RWPE2 (cell line): Measurements from ENCODE around the gene ACOT12.
A peak's percentile ranks its signal among the peaks of the same experiment; 100 is the strongest.

ENCODE experiments used
- ATAC-seq: fragments of 200-7000 bp; cut with Tn5 transposase; 3 replicates; pipeline ENCODE4 v1.9.1; 2021; ENCODE audit warnings: low read depth
- DNase-seq: peaks from one replicate; pipeline ENCODE4 v3.0.0-alpha.2; 2020; ENCODE audit warnings: low spot score
- H3K27ac ChIP-seq: fragments of 450-650 bp; 2 replicates; pipeline ENCODE4 v1.5.1; 2017; ENCODE audit warnings: mild to moderate bottlenecking; ENCODE audit not compliant: poor library complexity, severe bottlenecking
- H3K27me3 ChIP-seq: fragments of 250-450 bp; sonication (Bioruptor Pico); 2 replicates; pipeline ENCODE4 v1.5.1; 2021; ENCODE audit warnings: mild to moderate bottlenecking, moderate library complexity; ENCODE audit not compliant: insufficient read depth, poor library complexity, severe bottlenecking
- H3K36me3 ChIP-seq: fragments of 250-450 bp; sonication (Bioruptor Pico); 2 replicates; pipeline ENCODE4 v1.5.1; 2020; ENCODE audit warnings: low read depth, mild to moderate bottlenecking, moderate library complexity
- H3K4me1 ChIP-seq: fragments of 250-450 bp; sonication (Bioruptor Pico); 2 replicates; pipeline ENCODE4 v1.5.1; 2021; ENCODE audit warnings: mild to moderate bottlenecking, moderate library complexity; ENCODE audit not compliant: insufficient read depth, poor library complexity, severe bottlenecking
- H3K4me3 ChIP-seq: fragments of 250-450 bp; sonication (Bioruptor Pico); 2 replicates; pipeline ENCODE4 v1.5.1; 2021; ENCODE audit warnings: mild to moderate bottlenecking, moderate library complexity; ENCODE audit not compliant: severe bottlenecking
- H3K9me3 ChIP-seq: fragments of 250-450 bp; sonication (Bioruptor Pico); 2 replicates; pipeline ENCODE4 v1.5.1; 2021; ENCODE audit warnings: mild to moderate bottlenecking, moderate library complexity; ENCODE audit not compliant: severe bottlenecking
- CTCF ChIP-seq: fragments of 450-650 bp; IDR thresholded peaks from one replicate; pipeline ENCODE4 v1.5.1; 2017; ENCODE audit warnings: mild to moderate bottlenecking, moderate library complexity; ENCODE audit not compliant: poor library complexity, severe bottlenecking

ACOT12 gene

GRCh38 chr5:81393783-81394718 lies at the start of gene ACOT12:
Gene ACOT12, minus strand, starts transcription at chr5:81394134. Its CDS starts 20 bp downstream, at chr5:81394114.
- no peak for DNase-seq

GRCh38 chr5:81435023-81435422 lies 41.1 kb upstream of the ACOT12 start:
- no peak overlapping the region for H3K27ac ChIP-seq
- no peaks in the 10 kb centered on the region for H3K27me3 ChIP-seq

More at GRCh38 chr5:81393783-81394718, at the start of gene ACOT12:
- H3K27ac ChIP-seq = no peak within 1 kb of the TSS
- H3K36me3 ChIP-seq = no peaks in the 10 kb centered on the region
- peak; percentile 51; the same call in 2 of the 3 replicates for ATAC-seq
- TF ChIP-seq CTCF = no peak
- H3K27me3 ChIP-seq = peaks cover 8% of the 10 kb centered on the region
- H3K4me3 ChIP-seq = peak within 1 kb of the TSS; percentile 24
- H3K4me1 ChIP-seq = no peaks in the 10 kb centered on the region
- H3K9me3 ChIP-seq = no peaks in the 10 kb centered on the region

GRCh38 chr5:81429985-81430384 lies 36.1 kb upstream of the ACOT12 start:
- Histone ChIP-seq H3K27me3 (no peaks in the 10 kb centered on the region), H3K4me3 (no peak overlapping the region), H3K4me1 (no peaks in the 10 kb centered on the region), H3K27ac (no peak overlapping the region), H3K36me3 (no peaks in the 10 kb centered on the region), H3K9me3 (no peaks in the 10 kb centered on the region)
- no peak for DNase-seq
- ATAC-seq = no peak
- TF ChIP-seq CTCF = no peak

More at GRCh38 chr5:81435023-81435422, 41.1 kb upstream of the ACOT12 start:
- Histone ChIP-seq H3K9me3 (no peaks in the 10 kb centered on the region), H3K36me3 (no peaks in the 10 kb centered on the region), H3K4me3 (no peak overlapping the region), H3K4me1 (no peaks in the 10 kb centered on the region)
- ATAC-seq (no peak), DNase-seq (no peak)
- no peak for TF ChIP-seq CTCF

- no peak for TF ChIP-seq CTCF
- no peak overlapping the region for H3K27ac ChIP-seq
- ATAC-seq (no peak), DNase-seq (no peak)
- no peaks in the 10 kb centered on the region for H3K36me3 ChIP-seq
- H3K4me1 ChIP-seq = no peaks in the 10 kb centered on the region
- no peaks in the 10 kb centered on the region for H3K9me3 ChIP-seq
- H3K27me3 ChIP-seq = no peaks in the 10 kb centered on the region
- H3K4me3 ChIP-seq = no peak overlapping the region
Observed at GRCh38 chr5:81429363-81429762, 35.4 kb upstream of the ACOT12 start.

DNA sequence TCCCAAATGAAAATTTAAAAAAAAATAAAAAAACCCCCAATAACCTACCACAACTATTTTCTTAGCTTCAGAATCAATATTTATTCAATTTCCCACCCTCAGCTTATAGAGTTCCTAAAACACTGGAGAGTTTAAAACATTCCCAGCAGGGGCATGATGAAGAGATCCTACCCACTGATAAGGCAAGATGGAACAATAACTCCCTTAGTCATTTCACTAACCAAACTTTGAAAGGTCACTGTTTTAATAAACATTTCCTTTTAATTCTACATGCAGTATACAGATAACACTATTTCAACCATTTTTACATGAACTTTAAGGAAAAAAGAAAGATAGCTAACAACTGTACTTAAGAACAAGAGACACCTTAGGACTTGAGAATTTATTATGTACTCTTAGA lies 34.9 kb upstream of the ACOT12 start:
- H3K9me3 ChIP-seq = no peaks in the 10 kb centered on the region
- no peak overlapping the region for H3K27ac ChIP-seq
- H3K36me3 ChIP-seq = no peaks in the 10 kb centered on the region

More for the DNA sequence above, 34.9 kb upstream of the ACOT12 start:
- DNase-seq (no peak), ATAC-seq (peak; percentile 48; the same call in 1 of the 3 replicates)
- Histone ChIP-seq H3K27me3 (no peaks in the 10 kb centered on the region), H3K4me1 (no peaks in the 10 kb centered on the region), H3K4me3 (no peak overlapping the region)
- no peak for TF ChIP-seq CTCF
